Transverse colon (tissue), 4 donors: ENCODE data around the gene CGGBP1. TPM values are rescaled to one million over a fixed set of nuclear protein-coding genes. Genes with fewer than 3 reads are reported as not detected.

Source experiments
- DNase-seq: peaks from one replicate; pipeline ENCODE4 v3.0.0-alpha.2; 2019
- H3K27ac ChIP-seq, 4 donors: fragments of 200-600 bp; sonication (generic); 2 replicates each; pipeline ENCODE4 v1.5.1; 2016 to 2018; ENCODE audit warnings: inconsistent platforms in 4 of 4
- H3K27me3 ChIP-seq: fragments of 200-600 bp; sonication (generic); 2 replicates; pipeline ENCODE4 v1.5.1; 2017; ENCODE audit warnings: inconsistent platforms
- H3K36me3 ChIP-seq, 4 donors: fragments of 200-600 bp; sonication (generic); 2 replicates each; pipeline ENCODE4 v1.5.1; 2017 to 2019; ENCODE audit warnings: inconsistent platforms in 4 of 4
- H3K4me1 ChIP-seq, 4 donors: fragments of 200-600 bp; sonication (generic); 2 replicates each; pipeline ENCODE4 v1.5.1; 2017 to 2020; ENCODE audit warnings: inconsistent platforms in 4 of 4
- H3K4me3 ChIP-seq, 4 donors: fragments of 200-600 bp; sonication (generic); 1 replicate in 1 of 4; 2 replicates in 3 of 4; pipeline versions ENCODE4 v1.5.1 to v1.6.1; 2017 to 2019; ENCODE audit warnings: inconsistent platforms in 4 of 4
- H3K9me3 ChIP-seq, 2 donors: fragments of 200-600 bp; sonication (generic); 2 replicates each; pipeline ENCODE4 v1.5.1; 2017 to 2019; ENCODE audit warnings: inconsistent platforms in 2 of 2
- EP300 ChIP-seq: sonication (generic); formaldehyde crosslinking; IDR thresholded peaks from one replicate; pipeline ENCODE4 v1.6.1; 2017; ENCODE audit warnings: antibody characterized with exemption, low read depth
- POLR2A ChIP-seq: fragments of 450-650 bp; IDR thresholded peaks from one replicate; pipeline ENCODE4 v1.6.1; 2016; ENCODE audit warnings: antibody characterized with exemption, mild to moderate bottlenecking, moderate library complexity
- POLR2AphosphoS5 ChIP-seq, 3 donors: sonication (generic); formaldehyde crosslinking; IDR thresholded peaks; one replicate each; pipeline ENCODE4 v1.6.1; 2016; ENCODE audit warnings: antibody characterized with exemption in 3 of 3
- WGBS, 2 donors: methylation state at CpG; one replicate each; pipeline ENCODE4 v1.1.5; 2018; ENCODE audit warnings: low coverage in 1 of 2; 5-methylcytosine and 5-hydroxymethylcytosine counted together
- in situ Hi-C, 4 donors: fragments of 200-750 bp; cut with MboI; loops; one replicate each; pipeline versions ENCODE4 v1.15.0 to v1.15.1; 2017; ENCODE audit warnings: low sequenced_read_pairs in 3 of 4, low pct_ligation_motif_present in 1 of 4, low pct_unique_long_range_greater_than_20kb in 1 of 4
- intact Hi-C: fragments of 100-400 bp; cut with DNase I; formaldehyde crosslinking; loops from one replicate; pipeline ENCODE4 v1.15.1; 2023; ENCODE audit warnings: low total_unique reads
- total RNA-seq, 4 donors: library from RNA; depleted of rRNA; stranded (reverse); fragments of >200 nt; gene quantifications; one replicate each; pipeline ENCODE4 v1.1.0, GENCODE V29; 2016
- TF ChIP-seq, protein P1 (sequence below), 5 experiments: fragments of 200-600 bp in 3 of 5; fragments of 450-650 bp in 2 of 5; sonication (generic) in 3 of 5; IDR thresholded peaks; 1 replicate in 2 of 5; 2 replicates in 3 of 5; pipeline ENCODE4 v1.5.1; 2016 to 2017; ENCODE audit warnings: antibody characterized with exemption in 5 of 5, inconsistent platforms in 3 of 5, mild to moderate bottlenecking in 2 of 5, moderate library complexity in 1 of 5

CGGBP1 gene
- total RNA-seq, 4 donors from 2014 or later = 36.7 to 264 (median 63.2) TPM

GRCh38 chr3:88092270-88092669 is 33.5 kb upstream of the CGGBP1 start:
- H3K4me1 ChIP-seq = peaks cover 0 to 5% (median 0%) of the 10 kb centered on the region in 4 donors
- in situ Hi-C loops (no loop called here), intact Hi-C loops (no loop called here)
- no peak overlapping the region for H3K4me3 ChIP-seq
- no peak for TF ChIP-seq EP300
- no peaks in the 10 kb centered on the region for H3K36me3 ChIP-seq
- no peaks in the 10 kb centered on the region for H3K9me3 ChIP-seq
- H3K27me3 ChIP-seq = no peaks in the 10 kb centered on the region
- no peak for DNase-seq
- H3K27ac ChIP-seq = no peak overlapping the region

DNA sequence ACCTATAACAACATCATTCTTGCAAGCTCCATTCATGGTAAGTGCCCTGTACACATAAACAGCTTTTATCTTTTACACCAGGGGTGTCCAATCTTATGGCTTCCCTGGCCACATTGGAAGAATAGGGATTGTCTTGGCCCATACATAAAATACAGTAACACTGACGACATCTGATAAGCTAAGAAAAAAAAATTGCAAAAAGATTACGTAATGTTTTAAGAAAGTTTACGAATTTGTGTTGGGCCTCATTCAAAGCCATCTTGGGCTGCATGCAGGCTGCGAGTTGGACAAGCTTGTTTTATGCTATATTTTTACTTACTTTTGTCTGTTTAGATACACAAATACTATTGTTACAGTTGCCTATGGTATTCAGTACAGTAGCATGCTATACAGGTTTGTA is 31.9 kb upstream of the CGGBP1 start:
- DNase-seq = no peak
- 69% methylated on average over 4 of the region's 4 CpGs for WGBS, 2 donors
- no peaks in the 10 kb centered on the region for H3K27me3 ChIP-seq
- TF ChIP-seq, protein P1, sequence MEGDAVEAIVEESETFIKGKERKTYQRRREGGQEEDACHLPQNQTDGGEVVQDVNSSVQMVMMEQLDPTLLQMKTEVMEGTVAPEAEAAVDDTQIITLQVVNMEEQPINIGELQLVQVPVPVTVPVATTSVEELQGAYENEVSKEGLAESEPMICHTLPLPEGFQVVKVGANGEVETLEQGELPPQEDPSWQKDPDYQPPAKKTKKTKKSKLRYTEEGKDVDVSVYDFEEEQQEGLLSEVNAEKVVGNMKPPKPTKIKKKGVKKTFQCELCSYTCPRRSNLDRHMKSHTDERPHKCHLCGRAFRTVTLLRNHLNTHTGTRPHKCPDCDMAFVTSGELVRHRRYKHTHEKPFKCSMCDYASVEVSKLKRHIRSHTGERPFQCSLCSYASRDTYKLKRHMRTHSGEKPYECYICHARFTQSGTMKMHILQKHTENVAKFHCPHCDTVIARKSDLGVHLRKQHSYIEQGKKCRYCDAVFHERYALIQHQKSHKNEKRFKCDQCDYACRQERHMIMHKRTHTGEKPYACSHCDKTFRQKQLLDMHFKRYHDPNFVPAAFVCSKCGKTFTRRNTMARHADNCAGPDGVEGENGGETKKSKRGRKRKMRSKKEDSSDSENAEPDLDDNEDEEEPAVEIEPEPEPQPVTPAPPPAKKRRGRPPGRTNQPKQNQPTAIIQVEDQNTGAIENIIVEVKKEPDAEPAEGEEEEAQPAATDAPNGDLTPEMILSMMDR (IDR thresholded peaks at IDR 0.05) = no peak
- TF ChIP-seq POLR2A (no peak), EP300 (no peak), POLR2AphosphoS5 (IDR thresholded peaks at IDR 0.05) (no peak)
- H3K36me3 ChIP-seq = peaks cover 0 to 7% (median 0%) of the 10 kb centered on the region in 4 donors
- no peak overlapping the region for H3K4me3 ChIP-seq
- in situ Hi-C loops (no loop called here), intact Hi-C loops (no loop called here)
- H3K27ac ChIP-seq = no peak overlapping the region
- H3K9me3 ChIP-seq = no peaks in the 10 kb centered on the region
- peaks cover 0 to 5% (median 0%) of the 10 kb centered on the region in 4 donors for H3K4me1 ChIP-seq

DNA sequence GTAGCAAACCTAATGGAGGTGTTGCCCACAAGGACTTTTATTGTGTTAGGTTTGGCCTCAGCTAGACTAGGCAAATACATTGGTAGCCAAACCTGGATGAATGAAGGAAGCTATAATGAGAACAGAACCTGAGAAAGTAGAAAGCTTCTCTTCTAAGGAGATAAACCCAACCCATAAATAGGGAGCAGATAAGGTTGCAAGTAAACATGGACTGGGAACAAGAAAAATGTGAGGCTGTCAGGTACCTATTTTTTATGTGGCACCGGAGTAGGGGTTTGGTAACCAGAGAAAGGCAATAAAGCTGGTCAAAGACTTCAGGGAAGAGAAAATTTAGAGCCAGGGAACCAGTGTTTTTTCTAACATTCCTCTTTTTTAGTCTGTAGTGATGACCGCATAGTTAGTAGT is 25.3 kb upstream of the CGGBP1 start:
- TF ChIP-seq EP300 (no peak), POLR2A (no peak), POLR2AphosphoS5 (IDR thresholded peaks at IDR 0.05) (no peak)
- TF ChIP-seq, protein P1 (IDR thresholded peaks at IDR 0.05) = no peak
- no peak overlapping the region for H3K27ac ChIP-seq
- WGBS, 2 donors = 0 to 73% methylated on average over 1 to 2 of the region's 2 CpGs
- H3K4me1 ChIP-seq = peaks cover 0 to 27% (median 5%) of the 10 kb centered on the region in 4 donors
- in situ Hi-C loops = no loop called here
- no peaks in the 10 kb centered on the region for H3K27me3 ChIP-seq
- DNase-seq = no peak
- intact Hi-C loops = no loop called here
- H3K9me3 ChIP-seq = no peaks in the 10 kb centered on the region
- H3K4me3 ChIP-seq = no peak overlapping the region
- peaks cover 0 to 7% (median 0%) of the 10 kb centered on the region in 4 donors for H3K36me3 ChIP-seq

DNA sequence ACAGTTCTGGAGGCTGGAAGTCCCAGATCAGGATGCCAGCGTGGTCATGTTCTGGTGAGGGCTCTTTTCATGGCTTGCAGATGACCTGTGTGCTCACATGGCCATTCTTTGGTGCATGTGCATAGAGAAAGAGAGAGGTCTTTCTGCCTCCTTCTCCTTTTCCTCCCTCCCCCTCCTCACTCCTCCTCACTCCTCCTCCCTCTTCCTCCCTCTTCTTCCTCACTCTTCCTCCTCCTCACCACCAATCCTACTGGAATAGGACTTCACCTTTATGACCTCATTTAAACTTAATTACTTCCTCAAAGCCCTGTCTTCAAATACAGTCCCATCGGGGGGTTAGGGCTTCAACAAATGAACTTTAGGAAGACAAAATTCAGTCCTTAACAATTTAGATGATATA is 24.0 kb upstream of the CGGBP1 start:
- no peaks in the 10 kb centered on the region for H3K9me3 ChIP-seq
- 36 to 71% methylated on average over 1 to 2 of the region's 2 CpGs for WGBS, 2 donors
- peaks cover 0 to 27% (median 5%) of the 10 kb centered on the region in 4 donors for H3K4me1 ChIP-seq
- intact Hi-C loops (no loop called here), in situ Hi-C loops (no loop called here)
- H3K27ac ChIP-seq = no peak overlapping the region
- no peaks in the 10 kb centered on the region for H3K27me3 ChIP-seq
- H3K4me3 ChIP-seq = no peak overlapping the region
- peaks cover 0 to 7% (median 0%) of the 10 kb centered on the region in 4 donors for H3K36me3 ChIP-seq
- TF ChIP-seq, protein P1 (IDR thresholded peaks at IDR 0.05) = no peak
- TF ChIP-seq POLR2A (no peak), POLR2AphosphoS5 (IDR thresholded peaks at IDR 0.05) (no peak)
- DNase-seq = no peak

GRCh38 chr3:88078932-88079331 is 20.1 kb upstream of the CGGBP1 start:
- no peak for DNase-seq
- in situ Hi-C loops (no loop called here), intact Hi-C loops (no loop called here)
- H3K36me3 ChIP-seq = no peaks in the 10 kb centered on the region
- H3K4me1 ChIP-seq = peaks cover 0 to 37% (median 9%) of the 10 kb centered on the region in 4 donors
- no peaks in the 10 kb centered on the region for H3K9me3 ChIP-seq
- no peak overlapping the region for H3K4me3 ChIP-seq
- no peak overlapping the region for H3K27ac ChIP-seq
- TF ChIP-seq POLR2AphosphoS5 (IDR thresholded peaks at IDR 0.05) (no peak), POLR2A (no peak), EP300 (no peak)
- TF ChIP-seq, protein P1 (IDR thresholded peaks at IDR 0.05) = no peak
- 95 to 97% methylated on average over 3 of the region's 3 CpGs for WGBS, 2 donors
- no peaks in the 10 kb centered on the region for H3K27me3 ChIP-seq
